Body of pancreas (tissue), 4 donors: Measurements from ENCODE around the gene ARSB.

Source experiments
- CTCF ChIP-seq, 7 experiments: fragments of 450-650 bp in 4 of 7; fragments of 200-600 bp in 3 of 7; sonication (generic) in 3 of 7; IDR thresholded peaks; one replicate each; pipeline ENCODE4 v1.5.1; 2016 to 2019; ENCODE audit warnings: antibody characterized with exemption in 7 of 7
- POLR2A ChIP-seq, 3 donors: fragments of 450-650 bp; IDR thresholded peaks; one replicate each; pipeline ENCODE4 v1.6.1; 2016; ENCODE audit warnings: antibody characterized with exemption in 3 of 3, mild to moderate bottlenecking in 2 of 3

GRCh38 chr5:78747055-78747454 is 238.1 kb downstream of the ARSB start:
- TF ChIP-seq CTCF (IDR thresholded peaks at IDR 0.05), result no peak
- TF ChIP-seq POLR2A (IDR thresholded peaks at IDR 0.05), result no peak
